ENCODE data around the gene SIGLEC14.

DNA sequence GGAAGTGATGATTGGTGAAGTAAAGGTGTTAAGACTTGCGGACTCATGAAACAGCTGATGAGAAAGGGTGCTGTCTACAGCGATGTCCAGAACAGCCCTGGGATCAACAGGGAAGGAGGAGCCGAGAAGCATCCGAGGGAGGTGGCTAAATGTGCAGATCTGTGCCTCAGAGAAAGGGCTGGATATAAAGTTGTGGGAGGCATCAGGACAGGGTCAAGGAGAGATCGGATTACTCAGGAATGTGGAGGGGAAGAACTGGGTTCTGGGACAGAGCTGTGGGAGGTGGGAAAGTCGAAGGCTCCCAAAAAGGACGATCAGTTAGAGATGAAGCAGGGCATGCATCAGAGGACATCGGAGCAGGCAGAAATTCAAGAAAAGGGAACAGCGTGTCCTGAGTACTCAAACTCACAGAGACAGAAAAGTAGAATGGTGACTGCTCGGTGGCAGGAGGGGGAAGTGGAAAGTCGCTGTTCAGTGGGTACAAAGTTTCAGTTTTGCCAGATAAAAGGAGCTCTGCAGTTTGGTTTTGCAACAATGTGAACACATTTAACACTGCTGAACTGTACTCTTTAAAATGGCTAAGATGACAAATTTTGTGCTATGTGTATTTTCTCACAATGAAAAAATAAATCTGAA is 1.9 kb downstream of the SIGLEC14 start:
- no peak for TF ChIP-seq POLR2A (IDR thresholded peaks at IDR 0.05; ENCODE audit: low read depth, low read length)
- TF ChIP-seq POLR2AphosphoS5 (IDR thresholded peaks at IDR 0.05; ENCODE audit: low read depth, low read length) = no peak
- no peak for TF ChIP-seq SPI1 (IDR thresholded peaks at IDR 0.05; ENCODE audit: low read depth, low read length)
- no peak for TF ChIP-seq TAF1 (IDR thresholded peaks at IDR 0.05; ENCODE audit: low read depth, low read length)
